Trophoblast cell (in vitro differentiated cells and primary cell): Measurements from ENCODE around the gene OAS1.
"Not testable (repeated sequence)": the region's sequence is repeated elsewhere in the genome, so short reads cannot be mapped to it uniquely, and the experiment has no call there.

Experiments used
- DNase-seq, 2 donors: peaks; one replicate each; pipeline ENCODE4 v3.0.0-alpha.2; 2016
- H2AFZ ChIP-seq: 2 replicates; pipeline ENCODE4 v1.6.1; 2013; ENCODE audit warnings: low read length, moderate library complexity, mild to moderate bottlenecking; ENCODE audit not compliant: insufficient read depth, poor library complexity
- H2AK5ac ChIP-seq: 2 replicates; pipeline ENCODE4 v1.6.1; 2013; ENCODE audit warnings: mild to moderate bottlenecking, low read length
- H2BK120ac ChIP-seq: 2 replicates; pipeline ENCODE4 v1.6.1; 2013; ENCODE audit warnings: low read length, mild to moderate bottlenecking, moderate library complexity; ENCODE audit not compliant: insufficient read depth, poor library complexity
- H2BK12ac ChIP-seq: 2 replicates; pipeline ENCODE4 v1.6.1; 2013; ENCODE audit warnings: mild to moderate bottlenecking, low read length, moderate library complexity
- H2BK5ac ChIP-seq: 2 replicates; pipeline ENCODE4 v1.6.1; 2013; ENCODE audit warnings: low read length, low read depth, moderate library complexity, mild to moderate bottlenecking; ENCODE audit not compliant: poor library complexity
- H3K14ac ChIP-seq: 2 replicates; pipeline ENCODE4 v1.6.1; 2013; ENCODE audit warnings: mild to moderate bottlenecking, low read length
- H3K18ac ChIP-seq: 2 replicates; pipeline ENCODE4 v1.6.1; 2013; ENCODE audit warnings: mild to moderate bottlenecking, low read length
- H3K23ac ChIP-seq: 2 replicates; pipeline ENCODE4 v1.6.1; 2013; ENCODE audit warnings: low read length
- H3K27ac ChIP-seq: 2 replicates; pipeline ENCODE4 v1.5.1; 2013; ENCODE audit warnings: low read depth, mild to moderate bottlenecking, inconsistent platforms, low read length, moderate library complexity
- H3K27me3 ChIP-seq: 2 replicates; pipeline ENCODE4 v1.6.1; 2013; ENCODE audit warnings: inconsistent platforms, mild to moderate bottlenecking, low read length, moderate library complexity; ENCODE audit not compliant: insufficient read depth
- H3K36me3 ChIP-seq, 2 experiments: 1 replicate in 1 of 2; 2 replicates in 1 of 2; pipeline ENCODE4 v1.6.1; 2013; ENCODE audit warnings: low read length in 2 of 2, mild to moderate bottlenecking in 2 of 2, moderate library complexity in 1 of 2; ENCODE audit not compliant: insufficient read depth in 2 of 2, control insufficient read depth in 1 of 2
- H3K4ac ChIP-seq: 2 replicates; pipeline ENCODE4 v1.6.1; 2013; ENCODE audit warnings: low read depth, mild to moderate bottlenecking, low read length, moderate library complexity
- H3K4me1 ChIP-seq, 2 experiments: 1 replicate in 1 of 2; 2 replicates in 1 of 2; pipeline ENCODE4 v1.6.1; 2013; ENCODE audit warnings: low read length in 2 of 2, mild to moderate bottlenecking in 2 of 2, moderate library complexity in 1 of 2; ENCODE audit not compliant: insufficient read depth in 2 of 2, control insufficient read depth in 1 of 2
- H3K4me2 ChIP-seq: 2 replicates; pipeline ENCODE4 v1.6.1; 2013; ENCODE audit warnings: inconsistent platforms, mild to moderate bottlenecking, low read length, moderate library complexity
- H3K4me3 ChIP-seq: 2 replicates; pipeline ENCODE4 v1.5.1; 2013; ENCODE audit warnings: mild to moderate bottlenecking, low read depth, low read length, inconsistent platforms
- H3K79me1 ChIP-seq: one replicate; pipeline ENCODE4 v1.6.1; 2013; ENCODE audit warnings: low read length
- H3K79me2 ChIP-seq: 2 replicates; pipeline ENCODE4 v1.6.1; 2013; ENCODE audit warnings: low read length, mild to moderate bottlenecking; ENCODE audit not compliant: control insufficient read depth, insufficient read depth, poor library complexity
- H3K9ac ChIP-seq: 2 replicates; pipeline ENCODE4 v1.6.1; 2013; ENCODE audit warnings: mild to moderate bottlenecking, low read length
- H3K9me3 ChIP-seq: 2 replicates; pipeline ENCODE4 v1.6.1; 2013; ENCODE audit warnings: low read depth, mild to moderate bottlenecking, control low read depth, inconsistent platforms, low read length; ENCODE audit not compliant: insufficient read depth
- H4K12ac ChIP-seq: 2 replicates; pipeline ENCODE4 v1.6.1; 2013; ENCODE audit warnings: low read depth, mild to moderate bottlenecking, low read length, moderate library complexity
- H4K8ac ChIP-seq: 2 replicates; pipeline ENCODE4 v1.6.1; 2013; ENCODE audit warnings: low read depth, mild to moderate bottlenecking, low read length, moderate library complexity
- H4K91ac ChIP-seq: one replicate; pipeline ENCODE4 v1.6.1; 2013; ENCODE audit warnings: low read depth, mild to moderate bottlenecking, low read length, moderate library complexity
- WGBS: extraction: QIAGEN DNeasy Blood & Tissue Kit; methylation state at CpG from one replicate; pipeline ENCODE4 v1.1.7; 2013; ENCODE audit warnings: missing lambda C conversion rate; ENCODE audit not compliant: insufficient read length, insufficient coverage; ENCODE audit errors: extremely low coverage; 5-methylcytosine and 5-hydroxymethylcytosine counted together

OAS1 gene

GRCh38 chr12:112947761-112948160, 41.0 kb downstream of the OAS1 start:
- no peaks in the 10 kb centered on the region for H3K4me1 ChIP-seq
- no CpG with 5 or more reads among the region's 5 CpGs for WGBS
- H3K18ac ChIP-seq = no peak overlapping the region
- no peak overlapping the region for H4K8ac ChIP-seq
- no peak overlapping the region for H2BK5ac ChIP-seq
- H3K36me3 ChIP-seq = no peaks in the 10 kb centered on the region
- H3K27ac ChIP-seq = no peak overlapping the region
- H3K79me1 ChIP-seq = no peaks in the 10 kb centered on the region
- H3K4me2 ChIP-seq = no peak overlapping the region
- H3K23ac ChIP-seq = no peak overlapping the region
- no peak overlapping the region for H2BK12ac ChIP-seq
- no peaks in the 10 kb centered on the region for H3K79me2 ChIP-seq
- no peak overlapping the region for H3K9ac ChIP-seq
- H3K4ac ChIP-seq = no peak overlapping the region
- no peak overlapping the region for H2AFZ ChIP-seq
- no peak overlapping the region for H2AK5ac ChIP-seq
- H3K9me3 ChIP-seq = no peaks in the 10 kb centered on the region
- no peak overlapping the region for H3K4me3 ChIP-seq
- H2BK120ac ChIP-seq = no peak overlapping the region
- no peak overlapping the region for H4K91ac ChIP-seq
- no peaks in the 10 kb centered on the region for H3K27me3 ChIP-seq
- H4K12ac ChIP-seq = no peak overlapping the region
- no peak overlapping the region for H3K14ac ChIP-seq
- no peak for DNase-seq

- no peak for DNase-seq
- Histone ChIP-seq H3K18ac (no peak overlapping the region), H3K4me2 (no peak overlapping the region), H4K8ac (no peak overlapping the region), H3K4me3 (no peak overlapping the region), H2AFZ (no peak overlapping the region), H3K27ac (no peak overlapping the region), H3K9me3 (no peaks in the 10 kb centered on the region), H3K79me2 (no peaks in the 10 kb centered on the region), H2AK5ac (no peak overlapping the region), H3K9ac (no peak overlapping the region), H3K36me3 (no peaks in the 10 kb centered on the region), H2BK12ac (no peak overlapping the region), H3K14ac (no peak overlapping the region), H2BK5ac (no peak overlapping the region), H3K23ac (no peak overlapping the region), H4K91ac (no peak overlapping the region), H3K79me1 (no peaks in the 10 kb centered on the region), H3K27me3 (no peaks in the 10 kb centered on the region), H4K12ac (peak overlapping the region; percentile 22), H3K4ac (no peak overlapping the region), H2BK120ac (no peak overlapping the region), H3K4me1 (no peaks in the 10 kb centered on the region)
- no CpG with 5 or more reads among the region's 7 CpGs for WGBS
Measured at GRCh38 chr12:112948806-112949205, 42.0 kb downstream of the OAS1 start.

- no CpG with 5 or more reads among the region's 11 CpGs for WGBS
- Histone ChIP-seq H3K27ac (no peak overlapping the region), H3K4me2 (no peak overlapping the region), H3K4me1 (no peaks in the 10 kb centered on the region), H3K4me3 (no peak overlapping the region), H2AFZ (no peak overlapping the region), H3K36me3 (no peaks in the 10 kb centered on the region), H3K79me1 (no peaks in the 10 kb centered on the region), H4K12ac (no peak overlapping the region), H2AK5ac (no peak overlapping the region), H3K23ac (no peak overlapping the region), H3K18ac (no peak overlapping the region), H3K27me3 (no peaks in the 10 kb centered on the region), H3K79me2 (no peaks in the 10 kb centered on the region), H3K4ac (no peak overlapping the region), H3K9me3 (no peaks in the 10 kb centered on the region), H3K9ac (no peak overlapping the region), H4K8ac (no peak overlapping the region), H2BK120ac (no peak overlapping the region), H4K91ac (no peak overlapping the region), H3K14ac (no peak overlapping the region), H2BK12ac (no peak overlapping the region), H2BK5ac (no peak overlapping the region)
- peak; percentile 78 to 88 for DNase-seq
Measured at GRCh38 chr12:112950701-112951100, 43.9 kb downstream of the OAS1 start.

GRCh38 chr12:112957125-112957524, 50.4 kb downstream of the OAS1 start:
- not testable (repeated sequence) for H3K79me1 ChIP-seq, H3K14ac ChIP-seq, H3K9me3 ChIP-seq, H2AFZ ChIP-seq, H3K18ac ChIP-seq, H4K8ac ChIP-seq, H3K79me2 ChIP-seq, H3K4me2 ChIP-seq, DNase-seq, H2BK12ac ChIP-seq, H3K4ac ChIP-seq, H3K9ac ChIP-seq, H3K27me3 ChIP-seq, H4K91ac ChIP-seq, H3K4me1 ChIP-seq, H3K36me3 ChIP-seq, H3K23ac ChIP-seq, H2BK120ac ChIP-seq, H2AK5ac ChIP-seq, H3K27ac ChIP-seq, H4K12ac ChIP-seq, H2BK5ac ChIP-seq, H3K4me3 ChIP-seq
- no CpG with 5 or more reads among the region's 4 CpGs for WGBS
